ENCODE measurements around the gene CMTR1.

Gene CMTR1

DNA sequence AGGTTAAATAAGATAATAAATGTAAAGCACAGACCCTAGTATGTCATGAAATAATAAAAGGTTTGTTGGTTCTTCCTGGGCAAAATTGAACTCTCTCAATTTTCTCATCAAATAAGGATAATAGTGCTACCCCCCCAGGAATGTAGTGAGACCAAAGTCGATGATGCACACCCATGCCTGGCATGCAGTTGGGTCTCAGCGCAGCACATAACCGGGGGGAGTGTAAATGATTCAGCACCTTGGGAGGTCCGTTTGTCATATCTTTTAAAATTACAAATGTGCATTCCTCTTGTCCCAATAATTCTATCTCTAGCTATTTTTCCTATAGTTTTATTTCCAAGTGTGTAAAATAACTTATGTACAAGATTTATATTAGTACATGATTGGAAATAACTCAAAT is 98.0 kb downstream of the CMTR1 start:
- no peak overlapping the region for H2AFZ ChIP-seq (ENCODE audit: low read depth)

More for the DNA sequence above, 98.0 kb downstream of the CMTR1 start:
- Histone ChIP-seq H3K4me1 (ENCODE audit: low read depth, poor library complexity, severe bottlenecking) (no peaks in the 10 kb centered on the region), H3K36me3 (ENCODE audit: insufficient read depth) (no peaks in the 10 kb centered on the region), H4K20me1 (ENCODE audit: insufficient read depth) (no peaks in the 10 kb centered on the region), H3K79me2 (ENCODE audit: insufficient read depth, low read depth) (no peaks in the 10 kb centered on the region), H3K27me3 (ENCODE audit: insufficient read depth, low read depth) (peaks cover 10% of the 10 kb centered on the region; the same call in 1 of the 2 replicates), H3K9ac (no peak overlapping the region), H3K27ac (no peak overlapping the region), H3K4me2 (no peak overlapping the region), H3K4me3 (IDR thresholded peaks at IDR 0.05; ENCODE audit: insufficient read depth, low read depth, low read length) (no peak overlapping the region)
- TF ChIP-seq, protein P1, sequence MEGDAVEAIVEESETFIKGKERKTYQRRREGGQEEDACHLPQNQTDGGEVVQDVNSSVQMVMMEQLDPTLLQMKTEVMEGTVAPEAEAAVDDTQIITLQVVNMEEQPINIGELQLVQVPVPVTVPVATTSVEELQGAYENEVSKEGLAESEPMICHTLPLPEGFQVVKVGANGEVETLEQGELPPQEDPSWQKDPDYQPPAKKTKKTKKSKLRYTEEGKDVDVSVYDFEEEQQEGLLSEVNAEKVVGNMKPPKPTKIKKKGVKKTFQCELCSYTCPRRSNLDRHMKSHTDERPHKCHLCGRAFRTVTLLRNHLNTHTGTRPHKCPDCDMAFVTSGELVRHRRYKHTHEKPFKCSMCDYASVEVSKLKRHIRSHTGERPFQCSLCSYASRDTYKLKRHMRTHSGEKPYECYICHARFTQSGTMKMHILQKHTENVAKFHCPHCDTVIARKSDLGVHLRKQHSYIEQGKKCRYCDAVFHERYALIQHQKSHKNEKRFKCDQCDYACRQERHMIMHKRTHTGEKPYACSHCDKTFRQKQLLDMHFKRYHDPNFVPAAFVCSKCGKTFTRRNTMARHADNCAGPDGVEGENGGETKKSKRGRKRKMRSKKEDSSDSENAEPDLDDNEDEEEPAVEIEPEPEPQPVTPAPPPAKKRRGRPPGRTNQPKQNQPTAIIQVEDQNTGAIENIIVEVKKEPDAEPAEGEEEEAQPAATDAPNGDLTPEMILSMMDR (conservative IDR thresholded peaks at IDR 0.05; ENCODE audit: low read depth, low read length) = no peak

Measured in KMS-11 (cell line).